ENCODE results near the gene CMIP.
"Not testable (repeated sequence)": the region's sequence is repeated elsewhere in the genome, so short reads cannot be mapped to it uniquely, and the experiment has no call there.

The CMIP gene

GRCh38 chr16:81444448-81445121 is at the start of gene CMIP:
CMIP (plus strand) TSS chr16:81444808.
- peak; percentile 81 for DNase-seq (ENCODE audit: low spot score)

- no peak for DNase-seq (ENCODE audit: low spot score)
Measured at GRCh38 chr16:81394966-81395655, 49.5 kb upstream of the CMIP start.

GRCh38 chr16:81397058-81397878 is 47.3 kb upstream of the CMIP start:
- DNase-seq (ENCODE audit: low spot score), result no peak

GRCh38 chr16:81397879-81398520 is 46.6 kb upstream of the CMIP start:
- DNase-seq (ENCODE audit: low spot score), result no peak

- DNase-seq (ENCODE audit: low spot score), result no peak
Measured at GRCh38 chr16:81399909-81400308, 44.7 kb upstream of the CMIP start.

GRCh38 chr16:81401035-81401950 is 43.3 kb upstream of the CMIP start:
- DNase-seq (ENCODE audit: low spot score), result no peak

GRCh38 chr16:81403208-81403600 is 41.4 kb upstream of the CMIP start:
- no peak for DNase-seq (ENCODE audit: low spot score)

- peak; percentile 86 for DNase-seq (ENCODE audit: low spot score)
Measured at GRCh38 chr16:81403601-81404391, 40.8 kb upstream of the CMIP start.

GRCh38 chr16:81405002-81405401 is 39.6 kb upstream of the CMIP start:
- DNase-seq (ENCODE audit: low spot score), result not testable (repeated sequence)

GRCh38 chr16:81405702-81406113 is 38.9 kb upstream of the CMIP start:
- no peak for DNase-seq (ENCODE audit: low spot score)

- no peak for DNase-seq (ENCODE audit: low spot score)
Measured at GRCh38 chr16:81408409-81408950, 36.1 kb upstream of the CMIP start.

GRCh38 chr16:81409016-81409556 is 35.5 kb upstream of the CMIP start:
- no peak for DNase-seq (ENCODE audit: low spot score)

- DNase-seq (ENCODE audit: low spot score), result peak; percentile 32
Measured at GRCh38 chr16:81410643-81411293, 33.8 kb upstream of the CMIP start.

GRCh38 chr16:81413245-81413990 is 31.2 kb upstream of the CMIP start:
- no peak for DNase-seq (ENCODE audit: low spot score)

- DNase-seq (ENCODE audit: low spot score), result no peak
Measured at GRCh38 chr16:81415751-81416150, 28.9 kb upstream of the CMIP start.

GRCh38 chr16:81416749-81417148 is 27.9 kb upstream of the CMIP start:
- no peak for DNase-seq (ENCODE audit: low spot score)

- DNase-seq (ENCODE audit: low spot score), result no peak
Measured at GRCh38 chr16:81417210-81417609, 27.4 kb upstream of the CMIP start.

- no peak for DNase-seq (ENCODE audit: low spot score)
Measured at GRCh38 chr16:81419806-81420205, 24.8 kb upstream of the CMIP start.

- DNase-seq (ENCODE audit: low spot score), result no peak
Measured at GRCh38 chr16:81421126-81421525, 23.5 kb upstream of the CMIP start.

Measured in NAMALWA (cell line).